Stimulated activated CD4-positive, alpha-beta T cell treated with anti-CD3 and anti-CD28 coated beads, Interleukin-12 subunit alpha, Interleukin-12 subunit beta, amount 100 ng/mL, for 4 hours (primary cell): ENCODE results near the gene PITPNB.

Source experiments
- DNase-seq: peaks from one replicate; pipeline ENCODE4 v3.0.0-alpha.2; 2020

The PITPNB gene

DNA sequence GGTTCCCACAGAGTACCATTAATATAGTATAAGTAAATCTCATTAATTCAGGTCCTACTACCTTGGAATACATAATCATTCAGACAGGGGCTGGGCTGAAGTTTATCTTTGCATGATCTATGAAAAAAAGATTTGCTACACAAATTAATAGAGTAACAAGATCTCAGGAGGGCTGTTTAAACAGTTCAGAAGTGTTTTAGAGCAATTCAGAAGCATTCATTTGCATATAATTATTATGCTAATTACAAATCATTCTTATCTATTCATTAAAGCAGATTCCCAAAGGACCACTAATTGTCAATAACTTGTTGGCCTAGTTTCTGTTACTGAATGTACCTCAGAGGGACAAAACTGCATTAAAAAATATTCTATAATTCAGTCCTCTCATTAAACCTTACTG lies 40.5 kb downstream of the PITPNB start:
- no peak for DNase-seq

DNA sequence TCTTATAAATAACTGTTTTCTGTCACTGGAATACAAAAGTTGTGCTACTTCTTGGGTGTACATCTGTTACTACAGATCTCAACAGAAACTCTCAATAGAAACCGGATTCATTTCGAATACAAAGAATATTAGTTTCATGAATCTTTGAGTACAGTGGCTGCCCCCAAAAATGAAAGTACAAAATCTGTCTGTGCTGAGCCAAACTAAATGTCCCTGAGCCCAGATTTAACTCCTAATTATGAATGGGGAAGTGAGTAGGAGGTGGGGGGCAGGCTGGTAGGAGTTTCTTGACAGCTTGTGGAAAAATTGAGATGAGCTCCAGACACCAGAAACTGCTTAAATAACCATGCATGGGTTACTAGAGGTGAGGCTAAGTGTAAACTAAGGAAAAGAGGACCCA lies 41.6 kb downstream of the PITPNB start:
- no peak for DNase-seq

DNA sequence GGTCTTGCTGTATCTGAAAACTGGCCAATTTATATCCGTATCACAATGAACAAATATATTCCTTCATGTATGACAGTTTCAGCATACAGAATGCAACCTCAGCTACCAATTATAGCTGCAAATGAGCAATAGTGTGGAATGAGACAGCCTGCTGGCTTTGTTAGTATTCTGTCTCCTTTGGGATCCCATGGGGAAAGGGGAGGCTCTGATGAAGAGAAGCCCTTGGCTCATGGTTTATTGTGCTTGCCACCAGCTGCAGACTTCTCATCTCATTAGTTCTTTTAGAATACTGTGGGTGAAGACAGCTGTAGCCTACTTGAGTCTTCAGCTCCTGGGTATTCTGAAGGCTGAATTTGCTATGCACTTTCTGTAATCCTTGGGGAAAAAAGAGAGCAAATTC lies 42.4 kb downstream of the PITPNB start:
- DNase-seq = no peak

DNA sequence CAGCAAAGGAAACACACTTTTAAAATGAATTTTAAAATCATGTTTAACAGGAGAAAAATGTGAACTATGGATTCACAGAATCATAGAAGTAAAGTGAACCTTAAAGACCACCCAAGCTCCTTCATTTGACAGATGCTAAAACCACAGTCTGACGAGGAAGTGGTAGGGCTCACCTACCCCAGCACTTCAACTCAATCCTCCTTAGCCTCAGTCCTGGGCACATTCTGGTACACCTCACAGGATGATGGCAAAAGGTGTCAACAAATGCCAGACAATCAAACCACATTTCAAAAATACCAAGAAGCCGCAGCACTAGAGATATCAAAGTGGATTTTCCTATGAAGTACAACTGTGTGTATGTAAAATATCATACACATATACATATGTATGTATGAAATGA lies 43.1 kb downstream of the PITPNB start:
- DNase-seq = no peak

DNA sequence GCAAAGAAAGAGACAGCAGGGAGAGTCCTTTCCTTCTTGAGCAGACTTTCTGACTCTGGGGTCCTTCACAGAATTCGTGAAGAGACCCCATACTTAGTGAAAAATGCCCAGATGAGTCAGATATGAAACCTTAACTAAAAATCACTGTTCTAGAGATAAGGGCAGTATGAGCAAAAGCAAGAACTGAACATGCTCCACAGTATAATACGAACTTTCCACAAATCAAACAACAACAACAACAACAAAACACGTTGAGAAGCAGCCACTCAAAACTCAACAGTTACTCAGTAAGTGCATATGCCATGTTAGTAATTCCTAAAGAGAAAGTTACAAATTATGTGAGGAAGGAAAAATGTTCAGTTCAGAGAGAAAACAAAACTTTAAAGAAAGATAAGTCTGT lies 44.3 kb downstream of the PITPNB start:
- DNase-seq = no peak

DNA sequence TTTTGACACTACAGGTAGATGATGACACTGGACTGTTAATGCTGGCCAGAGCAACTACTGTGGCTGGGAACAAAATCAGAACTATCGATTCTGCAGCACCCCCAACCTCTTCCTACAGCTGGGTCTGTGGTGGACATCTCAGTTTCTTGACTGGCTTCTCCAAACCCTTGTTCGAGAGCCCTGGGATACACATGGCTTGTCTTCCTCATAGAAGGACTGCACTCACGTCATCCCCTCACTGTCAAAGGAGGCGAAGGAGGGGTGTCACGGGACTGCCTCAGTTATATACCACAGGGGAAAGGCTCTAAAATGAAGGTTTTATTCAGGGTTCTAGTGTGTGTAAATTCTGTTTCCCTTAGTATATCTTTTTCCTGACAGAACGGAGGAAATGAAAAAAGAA lies 44.9 kb downstream of the PITPNB start:
- DNase-seq = no peak

DNA sequence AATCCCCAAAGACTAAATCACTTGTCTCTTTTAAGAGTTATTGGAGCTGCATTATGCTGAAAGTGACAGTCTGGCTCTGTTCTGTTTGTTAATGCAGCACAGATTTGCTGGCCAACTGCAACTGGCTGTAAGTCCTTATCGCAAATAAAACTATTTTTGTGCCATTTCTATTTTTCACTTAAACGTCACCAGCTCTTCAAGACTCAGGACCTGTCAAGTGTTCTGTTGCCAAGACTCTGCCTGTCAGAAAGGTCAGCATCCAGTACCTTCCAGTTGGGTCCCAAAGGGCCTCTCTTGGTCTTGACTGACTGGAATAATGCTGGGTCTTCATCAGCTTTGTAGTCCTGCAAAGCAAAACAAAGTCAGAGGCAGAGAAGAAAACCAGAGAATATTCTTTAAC lies 45.6 kb downstream of the PITPNB start:
- DNase-seq = no peak

DNA sequence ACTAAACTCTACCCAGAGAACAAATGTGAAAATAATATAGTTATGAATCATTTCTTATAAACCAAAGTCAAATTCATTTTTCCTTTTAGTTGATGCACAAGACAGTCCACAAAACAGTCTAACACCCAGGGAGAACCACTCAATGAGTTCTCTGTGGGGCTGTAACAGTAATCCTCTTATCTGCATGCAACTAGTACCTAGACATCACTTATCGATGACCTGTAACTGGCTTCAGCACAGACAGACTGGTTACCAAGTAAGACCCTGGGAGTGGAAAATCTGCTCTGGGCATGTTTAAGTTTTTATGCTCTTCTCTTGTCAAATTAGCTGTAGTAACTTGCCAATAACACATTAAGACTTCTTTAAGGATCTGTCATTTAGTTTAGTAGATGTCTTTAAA lies 46.6 kb downstream of the PITPNB start:
- DNase-seq = no peak

DNA sequence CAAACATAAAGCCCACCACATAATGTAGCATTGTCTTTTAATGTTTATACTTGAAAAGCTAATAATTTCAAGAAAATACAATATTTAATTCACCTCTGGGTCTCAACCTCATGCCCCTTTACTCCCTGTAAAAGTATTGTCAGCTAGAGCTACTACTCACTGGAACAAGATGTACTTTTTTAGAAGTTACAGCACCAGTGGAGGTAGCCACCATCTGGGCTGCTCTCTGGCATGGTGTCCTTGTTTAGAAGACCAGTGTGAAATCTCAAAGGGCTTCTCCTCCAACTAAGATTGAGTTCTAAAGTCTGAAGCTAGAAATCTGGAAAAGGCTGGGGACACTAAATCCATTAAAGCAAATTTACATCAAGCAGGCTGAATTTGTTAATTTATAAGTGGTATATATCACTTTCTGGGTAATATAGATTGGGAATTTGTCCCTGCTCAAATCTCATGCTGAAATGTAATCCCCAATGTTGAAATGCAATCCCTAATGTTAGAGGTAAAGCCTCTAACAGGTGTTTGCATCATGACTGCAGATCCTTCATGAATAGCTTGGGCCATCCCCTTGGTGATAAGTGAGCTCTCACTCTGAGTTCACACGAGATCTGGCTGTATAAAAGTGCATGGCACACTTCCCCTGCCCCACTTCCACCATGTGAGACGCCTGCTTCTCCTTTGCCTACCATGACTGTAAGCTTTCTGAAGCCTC lies 47.6 kb downstream of the PITPNB start:
- no peak for DNase-seq

DNA sequence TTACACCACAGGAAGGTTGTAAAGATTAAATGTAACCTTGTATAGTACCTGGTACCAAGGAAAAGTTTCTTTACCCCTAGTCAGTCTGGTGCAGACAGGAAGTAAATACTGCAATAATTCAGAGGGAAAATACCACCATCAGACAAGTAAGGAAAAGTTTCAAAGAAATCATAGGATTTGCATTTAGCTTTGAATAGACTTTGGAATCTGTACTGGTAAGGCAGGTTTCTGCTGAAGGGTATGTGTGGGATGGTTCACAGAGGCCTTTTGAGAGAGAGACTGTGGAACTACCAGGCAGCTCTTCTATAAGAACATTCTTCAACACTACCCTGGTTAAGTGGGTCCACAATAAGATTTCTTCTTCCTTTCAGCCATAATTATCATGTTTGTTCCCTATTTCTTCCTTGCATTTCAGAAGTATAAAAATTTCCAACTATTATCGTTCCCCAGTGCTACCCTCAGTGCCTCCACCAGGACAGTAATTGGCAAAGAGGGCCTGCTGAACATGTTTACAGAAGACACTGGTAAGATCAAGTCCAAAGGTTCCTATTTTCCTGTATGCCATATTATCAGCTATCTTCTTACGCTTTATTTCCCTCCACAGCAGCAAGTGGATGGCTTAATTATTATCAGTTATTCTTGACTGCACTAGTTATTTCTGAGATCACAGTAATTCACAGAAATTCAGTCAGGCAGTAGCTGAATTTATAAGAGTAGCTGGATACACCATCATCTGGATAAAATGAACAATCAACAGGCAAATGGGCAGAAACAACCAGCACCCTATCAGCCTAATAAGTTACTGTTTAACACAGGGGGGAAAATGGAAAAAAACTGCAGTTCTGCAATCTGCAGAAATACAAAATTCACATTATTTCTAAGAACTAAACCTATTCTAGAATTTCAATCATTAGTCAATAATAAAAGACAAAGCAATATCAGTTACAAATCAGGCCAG lies 48.5 kb downstream of the PITPNB start:
- DNase-seq = no peak

DNA sequence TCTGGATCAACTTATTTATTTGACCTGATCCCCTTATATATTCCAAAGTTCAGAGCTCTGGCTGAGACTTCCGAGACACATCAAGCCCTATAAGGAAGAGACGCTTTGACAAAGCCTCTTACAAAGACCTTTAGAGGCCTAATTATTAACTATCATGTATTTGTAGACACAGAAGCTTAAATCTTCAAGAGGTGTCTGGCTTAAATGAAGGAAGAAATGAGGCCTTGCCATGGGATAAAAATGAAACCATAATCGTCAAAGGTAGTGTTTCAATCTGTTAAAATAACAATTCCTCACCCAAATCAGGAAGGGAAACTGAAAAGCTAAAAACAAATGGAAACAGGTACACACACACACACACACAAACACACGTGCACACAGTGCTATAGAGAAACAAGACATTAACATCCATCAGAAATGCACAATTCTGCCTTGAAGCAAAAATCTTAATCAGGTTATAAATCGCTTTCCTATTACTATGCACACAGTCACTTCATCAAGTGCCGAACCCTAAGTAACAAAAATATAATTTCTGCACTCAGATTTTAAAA lies 50.2 kb downstream of the PITPNB start:
- DNase-seq = no peak

DNA sequence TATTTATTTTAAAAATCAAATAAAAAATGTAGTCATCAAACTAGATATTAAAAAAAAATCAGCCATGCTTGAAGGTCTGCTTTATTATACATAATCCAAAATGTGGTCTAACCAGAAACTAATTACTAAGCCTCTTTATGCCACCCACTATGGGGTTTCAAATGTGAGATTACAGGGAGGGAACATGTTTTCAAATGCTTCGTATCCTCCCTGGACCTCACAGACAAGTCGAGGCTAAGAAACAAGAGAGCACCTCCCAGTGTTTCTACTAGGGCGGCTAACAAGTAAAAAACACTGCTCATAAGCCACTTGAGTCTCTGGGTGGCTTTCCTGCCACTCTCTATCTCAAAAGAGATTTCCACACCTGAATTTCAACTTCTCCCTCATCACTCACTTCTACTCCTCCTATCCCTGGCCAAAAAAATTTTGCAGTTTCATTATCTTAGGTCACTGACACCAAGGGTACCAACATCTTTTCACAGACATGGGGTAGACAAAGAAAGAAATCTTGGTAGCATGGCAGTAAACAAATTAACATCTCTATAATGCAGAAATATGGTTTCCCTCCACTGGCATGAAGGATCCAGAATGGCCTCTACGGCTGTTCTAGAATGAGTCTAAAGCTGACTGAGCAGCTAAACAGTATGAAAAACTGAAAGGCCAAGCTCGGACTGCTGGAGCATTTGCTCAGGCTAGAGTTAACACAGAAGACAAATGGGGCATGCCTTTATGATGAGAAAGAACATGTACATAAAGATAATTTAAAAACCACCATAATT lies 50.9 kb downstream of the PITPNB start:
- DNase-seq = no peak

DNA sequence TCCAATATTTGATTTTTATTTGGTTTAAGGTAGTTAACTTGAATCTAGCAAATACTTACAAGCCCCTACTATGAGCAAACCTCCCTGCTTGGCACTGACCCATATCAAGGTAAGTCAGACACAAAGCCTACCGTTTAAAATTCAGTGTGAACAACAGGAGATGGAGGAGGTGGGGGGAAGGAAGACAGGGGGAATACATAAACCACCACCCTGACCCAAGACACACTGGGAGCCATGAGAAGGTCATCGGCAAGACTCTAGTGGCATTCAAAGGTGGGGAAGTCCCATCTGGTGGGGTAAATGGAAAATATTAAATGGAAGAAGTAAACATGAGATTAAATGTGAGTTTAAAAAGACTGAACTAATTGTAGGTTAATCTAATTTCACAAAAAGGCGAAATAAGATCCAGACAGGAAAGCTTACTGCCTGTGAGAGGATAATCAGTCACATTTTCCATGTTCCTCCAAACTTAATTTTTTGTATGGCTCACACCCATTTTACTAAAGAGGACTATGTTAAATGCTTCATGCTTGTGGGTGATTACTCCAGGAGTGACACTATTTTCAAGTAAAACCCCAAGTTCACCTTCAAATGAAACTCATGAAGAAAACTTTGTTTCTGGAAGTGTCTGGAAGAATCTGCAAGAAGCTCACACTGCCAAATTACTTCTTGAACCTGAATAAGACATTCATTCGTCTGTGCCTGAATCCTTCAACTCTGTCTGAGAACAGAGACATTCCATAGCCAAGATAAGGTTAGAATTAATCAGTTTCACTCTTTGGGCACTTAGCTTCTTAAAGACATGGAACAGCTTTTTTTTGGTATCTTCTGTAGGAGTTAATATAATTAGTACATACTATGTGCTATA lies 51.7 kb downstream of the PITPNB start:
- DNase-seq = no peak

DNA sequence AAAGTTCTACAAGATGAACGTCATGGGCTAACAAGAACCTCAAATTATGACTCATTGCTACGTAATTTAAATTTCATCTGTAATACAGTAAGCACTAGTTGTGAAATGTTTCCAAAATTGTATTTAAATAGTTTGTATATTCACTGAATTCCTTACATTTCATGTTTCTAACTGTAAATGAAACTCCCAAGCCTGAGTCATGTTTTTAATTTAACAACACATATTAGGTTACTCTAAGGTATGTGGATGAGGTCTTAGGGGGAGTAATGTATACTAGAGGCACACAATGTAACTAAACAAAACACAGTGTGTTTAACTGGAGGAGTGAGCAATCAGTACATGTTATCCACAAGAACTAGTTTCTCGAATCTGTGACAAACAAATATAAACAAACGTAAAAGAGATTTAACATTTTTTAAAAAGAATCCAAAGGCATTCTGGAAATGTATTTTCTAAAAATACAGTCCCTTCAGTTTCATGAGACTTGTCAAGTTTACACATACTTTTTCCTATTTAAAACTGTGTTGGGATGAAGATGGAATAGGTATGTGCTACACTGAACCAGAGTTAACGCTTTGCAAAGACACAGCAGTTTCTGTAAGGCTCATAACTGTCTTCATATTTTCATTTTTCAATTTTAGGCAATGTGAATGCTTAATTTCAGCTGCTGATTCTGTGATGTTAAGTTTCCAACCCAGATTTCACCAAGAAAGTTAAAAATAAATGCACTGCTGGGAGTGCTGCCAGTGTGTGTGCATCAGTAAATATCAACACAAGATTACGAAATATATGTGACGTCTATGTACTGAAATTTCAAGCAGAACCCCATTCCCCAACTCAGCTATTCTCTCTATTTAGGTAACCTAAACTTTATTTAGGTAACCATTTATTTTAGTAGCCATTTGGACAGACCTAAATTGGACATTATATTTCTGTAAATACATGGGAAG lies 52.6 kb downstream of the PITPNB start:
- no peak for DNase-seq

DNA sequence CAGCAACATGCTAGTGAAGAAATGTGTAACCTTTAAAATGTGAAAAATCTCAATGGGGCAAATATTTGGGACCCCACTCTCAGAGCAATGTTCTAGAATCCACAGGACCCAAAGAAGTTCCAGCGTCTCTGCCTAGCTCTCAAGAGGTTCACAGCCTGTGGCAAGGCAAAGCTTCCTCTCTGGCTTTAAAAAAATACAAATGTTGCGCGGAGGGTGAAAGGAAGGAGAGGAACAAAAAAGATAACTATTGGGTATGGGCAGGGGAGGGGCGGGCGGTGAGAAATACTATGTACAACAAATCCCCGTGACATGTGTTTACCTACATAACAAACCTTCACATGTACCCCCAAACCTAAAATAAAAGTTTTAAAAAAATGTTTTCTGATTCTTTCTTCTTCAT lies 53.6 kb downstream of the PITPNB start:
- no peak for DNase-seq

DNA sequence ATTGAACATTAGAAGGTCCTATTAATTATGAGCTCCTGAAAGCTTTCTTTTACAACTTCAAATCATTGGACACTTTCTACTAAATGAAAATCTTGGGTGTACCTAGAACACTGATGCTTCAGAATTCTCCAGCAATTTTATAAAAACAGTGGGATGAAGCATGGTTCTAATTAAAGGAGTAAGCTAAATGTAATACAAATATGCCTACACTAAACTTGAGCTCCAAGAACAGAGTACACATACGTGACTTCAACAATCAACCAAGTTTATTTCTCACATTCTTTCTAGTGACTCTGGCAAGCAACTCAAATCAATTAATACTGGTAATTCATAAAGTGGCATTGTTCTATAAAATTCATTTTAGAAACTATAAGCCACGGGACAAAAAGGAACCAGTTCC lies 55.5 kb downstream of the PITPNB start:
- no peak for DNase-seq

DNA sequence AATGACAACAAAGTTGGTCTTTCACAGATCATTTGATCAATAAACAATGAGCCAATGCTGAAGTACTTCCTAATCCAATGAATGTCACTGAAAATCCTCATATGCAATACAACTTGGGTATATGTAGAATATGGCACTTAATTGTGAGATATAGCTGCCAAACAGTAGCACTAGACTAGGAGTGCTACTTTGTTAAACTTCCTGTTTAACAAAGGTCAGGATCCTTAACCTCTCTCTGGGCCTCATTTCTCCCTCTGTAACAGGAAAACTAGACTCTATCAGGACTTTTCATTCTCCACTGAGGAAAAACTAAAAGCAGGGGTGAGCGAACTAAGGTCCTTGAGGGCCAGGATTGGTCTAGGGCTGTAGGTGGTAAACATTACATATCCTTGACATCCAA lies 56.1 kb downstream of the PITPNB start:
- no peak for DNase-seq

DNA sequence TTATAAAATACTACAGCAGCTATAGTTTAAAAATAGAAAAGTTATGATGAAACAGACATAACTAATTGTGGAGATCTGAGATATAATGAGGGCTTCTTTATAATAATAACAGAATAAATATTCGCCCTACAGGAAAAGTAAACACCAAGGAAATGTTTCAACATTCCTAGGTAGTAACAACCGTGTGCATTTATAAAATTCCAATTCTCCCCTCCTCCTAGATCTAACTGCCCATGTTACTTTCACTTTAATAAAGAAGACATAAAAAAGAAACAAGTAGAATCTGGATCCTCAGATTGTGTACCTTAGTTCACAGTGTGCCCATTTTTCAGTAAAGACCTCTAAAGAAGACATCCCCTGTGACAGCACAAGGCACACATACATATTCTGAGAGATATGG lies 59.7 kb downstream of the PITPNB start:
- no peak for DNase-seq

DNA sequence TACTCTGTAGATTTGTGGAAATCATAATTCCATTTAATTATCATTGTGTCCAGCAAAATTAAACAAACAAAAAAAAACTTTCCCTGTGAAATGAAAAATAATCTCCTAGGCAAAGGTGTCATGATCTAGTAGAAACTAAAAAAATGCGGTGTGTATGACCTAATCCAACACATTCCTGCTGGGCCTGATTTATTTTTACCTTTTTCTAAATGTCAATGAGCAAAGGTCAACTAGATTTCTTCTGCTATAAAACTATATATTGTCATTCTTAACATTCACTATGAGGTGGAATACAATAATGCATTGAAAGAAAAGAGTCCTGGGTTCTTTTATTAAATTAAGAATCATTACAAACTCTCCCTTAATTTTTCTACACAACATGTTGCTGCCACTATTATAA lies 60.4 kb downstream of the PITPNB start:
- DNase-seq = no peak

DNA sequence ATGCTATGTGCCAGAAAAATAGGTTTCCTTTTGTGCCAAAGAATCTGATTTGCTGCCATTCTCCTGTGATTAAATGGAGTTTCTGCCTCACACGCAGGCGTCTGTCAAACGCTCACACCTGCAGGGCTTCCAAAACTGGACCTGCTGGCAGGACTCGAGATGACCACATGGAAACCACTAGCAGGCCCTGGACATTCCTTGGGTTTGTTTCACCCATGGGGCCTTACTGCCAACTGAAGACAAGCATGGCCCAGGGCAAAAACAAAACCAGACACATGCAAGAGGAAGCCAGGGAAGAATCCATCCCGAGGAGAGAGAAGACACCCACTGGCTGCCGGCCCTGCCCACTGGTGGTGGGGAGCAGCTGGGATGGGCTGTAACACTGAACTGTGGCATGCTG lies 61.6 kb downstream of the PITPNB start:
- no peak for DNase-seq

DNA sequence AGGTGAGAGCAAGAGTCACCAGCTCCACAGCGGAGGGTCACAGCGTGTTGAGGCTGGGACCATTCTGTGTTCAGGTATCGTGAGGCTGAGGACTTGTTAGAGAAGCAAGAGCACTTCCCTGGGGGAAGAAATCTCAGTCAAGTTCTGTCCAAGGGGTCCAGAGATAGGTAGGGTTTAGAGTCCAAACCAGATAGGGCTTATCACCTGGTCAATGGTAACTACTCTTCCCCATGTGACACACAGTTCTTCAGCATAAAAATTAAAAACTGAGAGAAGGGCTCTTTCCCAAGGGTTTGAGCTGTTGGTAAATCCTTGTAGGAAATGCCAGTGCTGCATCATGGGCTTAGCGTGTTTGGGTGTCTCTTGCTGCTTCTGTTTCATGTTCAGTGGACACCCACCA lies 62.7 kb downstream of the PITPNB start:
- no peak for DNase-seq
